PFSK-1 (cell line): Measurements from ENCODE around the gene CFP.

ENCODE experiments used
- FOXP2 ChIP-seq: optimal IDR thresholded peaks from 2 replicates; pipeline ENCODE3; 2011; ENCODE audit warnings: borderline replicate concordance, control low read depth, inconsistent platforms; ENCODE audit not compliant: insufficient read depth; ENCODE audit errors: extremely low read length, extremely low read depth
- POLR2AphosphoS5 ChIP-seq: IDR thresholded peaks from 2 replicates; pipeline ENCODE4 v1.6.1; 2012; ENCODE audit warnings: low read depth, mild to moderate bottlenecking, control low read depth, low read length, moderate library complexity
- REST ChIP-seq, 2 experiments: IDR thresholded peaks; 2 replicates each; pipeline versions ENCODE4 v1.6.1 to v1.8.0; 2011 to 2012; ENCODE audit warnings: low read depth in 2 of 2, low read length in 2 of 2, control low read depth in 1 of 2, inconsistent platforms in 1 of 2, mild to moderate bottlenecking in 1 of 2, moderate library complexity in 1 of 2; ENCODE audit not compliant: insufficient read depth in 1 of 2
- SIN3A ChIP-seq: IDR thresholded peaks from 2 replicates; pipeline ENCODE4 v1.6.1; 2012; ENCODE audit warnings: mild to moderate bottlenecking, low read length, moderate library complexity, borderline replicate concordance; ENCODE audit not compliant: insufficient read depth
- TAF1 ChIP-seq: IDR thresholded peaks from 2 replicates; pipeline ENCODE4 v1.6.1; 2012; ENCODE audit warnings: low read length, control low read depth, borderline replicate concordance; ENCODE audit not compliant: insufficient read depth

- TF ChIP-seq REST (IDR thresholded peaks at IDR 0.05; ENCODE audit: insufficient read depth in 1 of 2, low read depth in 2 of 2, low read length in 2 of 2) (no peak), POLR2AphosphoS5 (no peak), TAF1 (no peak), FOXP2 (no peak), SIN3A (no peak)
Observed at GRCh38 chrX:47574076-47574546, 55.6 kb downstream of the CFP start.
